ENCODE measurements around the gene CXorf49B. TPM values are rescaled to one million over a fixed set of nuclear protein-coding genes. Genes with fewer than 3 reads are reported as not detected.
"Not testable (repeated sequence)": the region's sequence is repeated elsewhere in the genome, so short reads cannot be mapped to it uniquely, and the experiment has no call there.

Gene CXorf49B
- polyA plus RNA-seq (ENCODE audit: insufficient read depth in 1 of 5, insufficient read length in 5 of 5, low replicate concordance in 1 of 5): under 1 TPM in 1 of 5 donors, not detected in 4; 0.31 TPM
- long read RNA-seq, donor 1: 0 reads
- long read RNA-seq, donor 2: 0 reads
- long read RNA-seq, donor 3: 0 reads
- long read RNA-seq, donor 4: 0 reads
- long read RNA-seq, donor 5: 0 reads
- long read RNA-seq, donor 6, partial matches to known transcripts: 0 of 1 reads
- long read RNA-seq, donor 6, other reads (novel, unspliced or antisense): 0 of 1 reads
- long read RNA-seq, donor 7: 0 reads
- long read RNA-seq, donor 8: 0 reads

DNA sequence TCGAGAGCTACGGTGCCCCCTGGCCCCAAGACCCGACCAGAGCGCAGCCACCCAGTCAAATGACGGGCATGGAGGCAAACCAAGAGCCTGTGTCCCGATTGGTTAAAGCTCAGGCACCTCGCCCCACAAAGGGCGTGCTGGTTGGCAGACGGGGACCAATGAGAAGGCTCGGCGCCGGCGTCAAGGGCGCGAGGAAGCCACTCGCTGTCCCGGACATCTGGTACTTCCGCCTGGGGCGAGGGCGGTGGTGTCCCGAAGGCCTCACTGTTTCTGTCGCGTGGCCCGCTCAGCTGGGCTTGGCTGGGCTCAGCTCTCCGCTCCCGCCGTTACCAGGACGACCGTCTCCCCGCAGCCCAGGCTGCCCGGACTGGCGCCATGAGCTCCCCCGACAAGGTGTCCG lies at the start of gene CXorf49B:
CXorf49B (plus strand) TSS at position 301 of the 400 bp plus-strand sequence; CDS start at position 376, 75 bp downstream.
- DNase-seq: not testable (repeated sequence)

DNA sequence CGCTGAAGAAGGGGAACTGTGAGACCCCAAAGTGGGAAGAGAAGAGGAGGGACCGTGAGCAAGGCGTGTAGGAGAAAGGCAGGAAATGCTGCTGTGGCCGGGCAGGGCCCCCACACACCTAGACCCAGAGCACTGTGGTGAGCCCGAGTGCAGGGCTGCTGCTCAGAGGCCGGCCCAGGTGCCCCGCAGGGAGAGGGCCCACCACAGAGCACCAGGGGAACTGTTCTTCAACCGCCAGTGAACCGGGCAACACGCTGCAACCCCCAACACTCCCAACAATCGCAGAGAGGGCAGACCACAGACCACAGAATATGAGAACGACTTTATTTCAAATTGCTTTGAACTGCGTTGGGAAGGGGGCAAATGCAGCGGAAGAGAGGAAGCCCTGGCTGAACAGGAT lies 49.1 kb upstream of the CXorf49B start:
- DNase-seq: not testable (repeated sequence)

DNA sequence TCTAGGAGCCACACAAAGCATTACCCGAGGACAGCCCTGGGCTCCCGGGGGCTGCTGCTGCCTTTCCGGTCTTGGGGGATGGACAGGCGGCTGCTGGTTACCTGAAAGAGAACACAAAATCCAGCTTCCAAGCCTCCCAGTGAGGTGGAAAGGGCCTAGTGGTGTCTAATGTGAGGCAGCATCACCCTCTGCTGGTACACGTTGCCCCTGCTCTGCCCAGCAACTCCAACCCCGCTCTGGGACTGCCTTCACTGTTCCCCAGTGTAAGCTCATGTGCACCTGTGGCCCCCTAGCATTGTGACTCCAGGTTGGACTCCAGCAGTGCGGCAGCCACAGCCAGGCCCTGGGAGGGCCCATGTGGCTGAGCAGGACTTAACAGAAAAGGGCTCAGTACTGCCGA lies 47.6 kb upstream of the CXorf49B start:
- not testable (repeated sequence) for DNase-seq

DNA sequence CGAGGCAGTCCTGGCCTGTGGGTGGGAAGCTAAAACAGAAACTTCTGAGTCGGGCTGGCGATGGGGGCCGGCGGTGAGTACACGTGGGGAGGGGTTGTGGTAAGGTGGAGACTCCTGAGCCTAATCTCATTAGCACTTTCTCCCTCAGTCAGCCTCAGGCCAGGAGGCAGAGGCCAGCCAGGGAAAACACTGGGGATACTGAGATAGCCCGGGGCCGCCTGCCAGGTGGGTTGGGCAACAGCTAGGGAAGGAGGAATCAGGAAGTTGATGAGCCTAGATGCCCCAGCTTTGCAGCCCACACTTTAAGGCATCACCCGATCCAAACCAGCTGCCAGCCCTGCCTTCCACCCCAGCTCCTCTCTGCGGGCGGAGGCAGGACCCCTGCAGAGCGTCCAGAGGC lies 46.8 kb upstream of the CXorf49B start:
- DNase-seq: not testable (repeated sequence)

DNA sequence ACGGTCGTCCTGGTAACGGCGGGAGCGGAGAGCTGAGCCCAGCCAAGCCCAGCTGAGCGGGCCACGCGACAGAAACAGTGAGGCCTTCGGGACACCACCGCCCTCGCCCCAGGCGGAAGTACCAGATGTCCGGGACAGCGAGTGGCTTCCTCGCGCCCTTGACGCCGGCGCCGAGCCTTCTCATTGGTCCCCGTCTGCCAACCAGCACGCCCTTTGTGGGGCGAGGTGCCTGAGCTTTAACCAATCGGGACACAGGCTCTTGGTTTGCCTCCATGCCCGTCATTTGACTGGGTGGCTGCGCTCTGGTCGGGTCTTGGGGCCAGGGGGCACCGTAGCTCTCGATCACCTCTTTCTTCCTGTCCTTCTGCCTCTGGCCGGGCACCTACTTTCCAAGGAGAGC lies 45.0 kb upstream of the CXorf49B start, which contains the start of gene CXorf49:
CXorf49 (minus strand) TSS at position 101 of the 400 bp plus-strand sequence. CDS start 134 bp downstream, outside the sequence.
- not testable (repeated sequence) for DNase-seq

DNA sequence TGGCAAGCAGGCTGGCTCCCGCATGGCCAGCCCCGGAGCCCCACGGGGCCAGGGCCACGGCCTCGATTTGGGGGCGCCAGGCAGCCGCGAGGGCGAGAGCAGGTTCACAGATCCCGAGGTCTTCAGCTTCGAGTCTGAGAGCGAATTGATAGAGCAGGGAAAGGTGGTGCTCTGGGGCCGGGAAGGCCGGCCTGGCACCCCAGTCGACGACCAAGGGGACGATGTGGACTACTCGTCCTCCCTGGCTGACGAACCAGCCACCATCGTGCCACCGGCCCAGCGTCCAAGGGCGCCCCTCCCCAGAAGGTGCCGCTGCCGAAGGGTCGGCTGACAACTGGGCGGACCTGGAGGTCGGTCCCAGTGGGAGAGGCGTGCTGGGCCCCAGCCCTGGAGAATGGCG lies 44.0 kb upstream of the CXorf49B start:
- DNase-seq: not testable (repeated sequence)

DNA sequence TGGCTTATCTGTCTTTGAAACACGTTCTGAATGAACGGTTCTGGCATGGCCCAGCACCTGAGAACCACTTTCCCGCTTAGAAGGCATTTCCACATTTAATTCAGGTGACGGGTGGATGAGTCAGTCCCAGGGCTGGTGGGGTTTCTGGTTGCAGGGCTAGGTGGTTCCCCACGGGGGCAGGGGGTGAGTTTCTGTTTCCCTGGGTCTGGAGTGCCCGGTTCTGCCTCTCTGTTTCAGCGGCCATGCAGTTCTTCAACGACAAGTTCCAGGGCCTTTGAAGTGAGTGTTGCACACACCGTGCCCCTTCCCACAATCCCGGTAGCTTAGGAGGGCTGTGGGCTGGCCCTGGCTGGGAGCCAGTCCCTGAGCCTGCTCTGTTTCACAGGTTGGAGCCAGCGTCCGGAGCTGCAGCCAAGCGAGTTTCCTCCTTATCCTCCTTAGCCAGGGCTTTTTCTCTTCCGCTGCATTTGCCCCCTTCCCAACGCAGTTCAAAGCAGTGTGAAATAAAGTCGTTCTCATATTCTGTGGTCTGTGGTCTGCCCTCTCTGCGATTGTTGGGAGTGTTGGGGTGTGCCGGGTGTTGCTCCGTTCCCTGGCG lies 42.8 kb upstream of the CXorf49B start:
- DNase-seq: not testable (repeated sequence)

DNA sequence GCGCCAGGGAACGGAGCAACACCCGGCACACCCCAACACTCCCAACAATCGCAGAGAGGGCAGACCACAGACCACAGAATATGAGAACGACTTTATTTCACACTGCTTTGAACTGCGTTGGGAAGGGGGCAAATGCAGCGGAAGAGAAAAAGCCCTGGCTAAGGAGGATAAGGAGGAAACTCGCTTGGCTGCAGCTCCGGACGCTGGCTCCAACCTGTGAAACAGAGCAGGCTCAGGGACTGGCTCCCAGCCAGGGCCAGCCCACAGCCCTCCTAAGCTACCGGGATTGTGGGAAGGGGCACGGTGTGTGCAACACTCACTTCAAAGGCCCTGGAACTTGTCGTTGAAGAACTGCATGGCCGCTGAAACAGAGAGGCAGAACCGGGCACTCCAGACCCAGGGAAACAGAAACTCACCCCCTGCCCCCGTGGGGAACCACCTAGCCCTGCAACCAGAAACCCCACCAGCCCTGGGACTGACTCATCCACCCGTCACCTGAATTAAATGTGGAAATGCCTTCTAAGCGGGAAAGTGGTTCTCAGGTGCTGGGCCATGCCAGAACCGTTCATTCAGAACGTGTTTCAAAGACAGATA lies 2.4 kb upstream of the CXorf49B start:
- not testable (repeated sequence) for DNase-seq

DNA sequence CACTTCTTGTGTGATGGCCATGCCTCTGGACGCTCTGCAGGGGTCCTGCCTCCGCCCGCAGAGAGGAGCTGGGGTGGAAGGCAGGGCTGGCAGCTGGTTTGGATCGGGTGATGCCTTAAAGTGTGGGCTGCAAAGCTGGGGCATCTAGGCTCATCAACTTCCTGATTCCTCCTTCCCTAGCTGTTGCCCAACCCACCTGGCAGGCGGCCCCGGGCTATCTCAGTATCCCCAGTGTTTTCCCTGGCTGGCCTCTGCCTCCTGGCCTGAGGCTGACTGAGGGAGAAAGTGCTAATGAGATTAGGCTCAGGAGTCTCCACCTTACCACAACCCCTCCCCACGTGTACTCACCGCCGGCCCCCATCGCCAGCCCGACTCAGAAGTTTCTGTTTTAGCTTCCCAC lies 1.7 kb downstream of the CXorf49B start:
- not testable (repeated sequence) for DNase-seq

DNA sequence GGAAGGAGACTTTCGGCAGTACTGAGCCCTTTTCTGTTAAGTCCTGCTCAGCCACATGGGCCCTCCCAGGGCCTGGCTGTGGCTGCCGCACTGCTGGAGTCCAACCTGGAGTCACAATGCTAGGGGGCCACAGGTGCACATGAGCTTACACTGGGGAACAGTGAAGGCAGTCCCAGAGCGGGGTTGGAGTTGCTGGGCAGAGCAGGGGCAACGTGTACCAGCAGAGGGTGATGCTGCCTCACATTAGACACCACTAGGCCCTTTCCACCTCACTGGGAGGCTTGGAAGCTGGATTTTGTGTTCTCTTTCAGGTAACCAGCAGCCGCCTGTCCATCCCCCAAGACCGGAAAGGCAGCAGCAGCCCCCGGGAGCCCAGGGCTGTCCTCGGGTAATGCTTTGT lies 2.5 kb downstream of the CXorf49B start:
- not testable (repeated sequence) for DNase-seq

DNA sequence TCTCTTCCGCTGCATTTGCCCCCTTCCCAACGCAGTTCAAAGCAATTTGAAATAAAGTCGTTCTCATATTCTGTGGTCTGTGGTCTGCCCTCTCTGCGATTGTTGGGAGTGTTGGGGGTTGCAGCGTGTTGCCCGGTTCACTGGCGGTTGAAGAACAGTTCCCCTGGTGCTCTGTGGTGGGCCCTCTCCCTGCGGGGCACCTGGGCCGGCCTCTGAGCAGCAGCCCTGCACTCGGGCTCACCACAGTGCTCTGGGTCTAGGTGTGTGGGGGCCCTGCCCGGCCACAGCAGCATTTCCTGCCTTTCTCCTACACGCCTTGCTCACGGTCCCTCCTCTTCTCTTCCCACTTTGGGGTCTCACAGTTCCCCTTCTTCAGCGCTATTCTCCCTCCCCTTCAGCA lies 4.0 kb downstream of the CXorf49B start:
- DNase-seq: not testable (repeated sequence)

DNA sequence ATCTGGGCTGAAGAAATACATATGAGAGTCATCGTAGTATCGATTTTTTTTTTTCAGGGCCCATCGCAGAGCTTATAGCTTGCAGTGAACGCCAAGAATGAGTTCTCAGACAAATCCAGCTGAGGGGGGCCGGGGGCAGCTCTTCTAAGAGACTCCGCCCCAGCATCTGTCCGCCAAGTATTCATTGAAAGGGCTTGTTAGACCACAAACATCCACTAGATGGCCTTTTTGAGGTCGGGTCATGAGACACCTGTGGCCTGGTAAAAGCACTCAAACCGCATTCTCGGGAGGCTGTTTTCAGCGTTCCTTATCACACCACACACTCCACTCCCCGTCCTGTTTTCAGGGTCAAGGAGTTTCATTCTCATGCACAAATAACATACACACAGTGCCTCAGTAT lies 15.2 kb downstream of the CXorf49B start:
- DNase-seq: not testable (repeated sequence)

DNA sequence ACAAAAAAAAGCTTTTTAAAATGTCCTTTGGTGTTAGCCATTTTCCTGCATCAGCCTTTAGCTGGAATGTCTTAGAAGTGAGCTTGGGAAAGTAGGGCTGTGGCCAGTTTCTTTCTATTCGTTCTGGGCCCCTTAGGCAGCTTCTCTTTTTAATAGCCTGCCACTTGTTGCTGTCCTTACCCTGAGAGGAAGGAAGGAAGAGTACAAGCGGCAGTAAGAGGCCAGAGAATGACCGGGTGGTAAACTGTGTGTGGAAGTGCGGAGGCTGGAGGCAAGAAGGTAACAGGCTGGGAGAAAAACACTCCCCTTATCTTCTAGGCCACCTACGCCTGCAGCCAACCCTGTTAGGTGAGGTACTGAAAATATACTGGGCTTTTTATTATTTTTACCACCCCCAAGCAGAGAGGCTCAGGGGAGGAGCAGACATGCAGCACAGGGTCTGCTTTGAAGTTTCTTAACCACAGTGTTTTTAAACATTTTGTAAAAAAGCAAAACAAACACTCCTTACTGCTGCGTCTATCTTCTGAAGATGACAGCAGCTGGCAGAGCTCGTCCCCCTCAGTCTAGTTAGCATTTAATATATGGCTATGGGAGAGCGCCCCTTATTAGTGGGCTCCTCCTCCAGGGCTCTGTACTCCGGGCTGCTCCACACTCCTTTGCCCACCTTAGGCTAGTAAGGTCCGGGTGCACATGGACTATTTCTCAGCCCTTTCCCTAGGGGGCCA lies 19.2 kb downstream of the CXorf49B start:
- not testable (repeated sequence) for DNase-seq

DNA sequence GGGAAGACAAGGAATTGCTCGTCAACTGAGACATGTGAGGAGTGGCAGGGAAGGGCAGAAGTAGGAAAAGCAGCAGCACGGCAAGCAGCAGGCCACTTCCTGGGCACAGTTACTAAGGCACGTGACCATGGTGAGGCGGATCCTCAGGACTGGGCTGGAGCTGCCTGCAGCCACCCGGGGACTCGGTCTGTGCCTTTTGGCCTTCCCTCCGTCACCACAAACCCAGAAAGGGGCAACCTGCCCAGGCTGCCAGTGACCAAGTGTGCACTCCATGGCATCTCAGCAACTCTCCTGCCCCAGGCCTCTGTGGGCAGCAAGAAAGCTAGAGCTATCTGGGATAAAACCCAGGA lies 19.8 kb downstream of the CXorf49B start:
- not testable (repeated sequence) for DNase-seq

DNA sequence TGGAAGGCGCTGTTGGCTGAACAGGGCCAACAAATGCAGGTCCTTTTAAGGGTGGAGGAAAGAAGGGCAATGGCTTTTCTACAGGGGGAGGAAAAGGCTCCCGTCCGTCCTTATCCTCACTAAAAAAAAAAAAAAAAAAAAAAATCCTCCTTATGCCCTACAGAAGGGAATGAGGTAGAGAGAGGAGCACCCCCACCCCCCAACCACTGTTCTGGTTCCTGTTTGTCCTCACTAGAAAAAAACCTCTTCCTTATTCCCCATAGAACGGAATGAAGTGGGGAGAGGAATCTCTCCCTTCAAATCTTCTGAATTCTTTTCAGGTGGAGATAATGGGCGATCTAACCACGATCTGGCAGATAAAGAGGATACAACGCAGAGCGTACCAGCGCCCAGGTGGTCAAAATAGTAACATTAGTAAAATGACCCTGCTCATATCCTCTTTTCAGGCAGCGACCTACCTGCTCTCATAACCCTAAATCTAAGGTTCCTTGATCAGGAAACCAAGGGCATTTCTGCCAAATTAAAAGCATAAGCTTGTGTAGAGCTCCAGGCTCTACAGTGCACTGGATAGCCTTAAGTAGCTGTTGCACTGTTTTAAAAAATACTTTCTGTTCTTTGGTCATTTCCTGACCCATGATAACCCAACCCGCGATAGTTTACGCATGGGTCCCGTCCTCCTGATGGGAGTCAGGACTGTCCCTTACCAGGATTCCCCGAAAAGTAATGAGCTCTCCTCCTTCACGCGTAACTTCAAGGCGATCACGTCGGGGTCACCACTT lies 20.6 kb downstream of the CXorf49B start:
- DNase-seq: not testable (repeated sequence)

DNA sequence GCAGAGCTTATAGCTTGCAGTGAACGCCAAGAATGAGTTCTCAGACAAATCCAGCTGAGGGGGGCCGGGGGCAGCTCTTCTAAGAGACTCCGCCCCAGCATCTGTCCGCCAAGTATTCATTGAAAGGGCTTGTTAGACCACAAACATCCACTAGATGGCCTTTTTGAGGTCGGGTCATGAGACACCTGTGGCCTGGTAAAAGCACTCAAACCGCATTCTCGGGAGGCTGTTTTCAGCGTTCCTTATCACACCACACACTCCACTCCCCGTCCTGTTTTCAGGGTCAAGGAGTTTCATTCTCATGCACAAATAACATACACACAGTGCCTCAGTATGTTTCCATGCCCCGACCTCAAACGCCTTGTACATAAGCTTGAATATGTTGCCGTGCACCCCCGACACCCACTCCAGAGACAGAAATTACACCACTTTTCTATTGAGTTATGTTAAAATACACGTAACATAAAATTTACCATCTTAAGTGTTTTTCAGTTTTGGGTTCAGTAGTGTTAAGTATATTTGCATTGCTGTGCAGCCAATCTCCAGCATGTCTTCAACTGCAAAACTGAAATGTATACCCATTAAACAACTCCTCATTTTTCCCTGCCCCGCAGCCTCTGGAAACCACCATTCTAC lies 21.3 kb downstream of the CXorf49B start:
- not testable (repeated sequence) for DNase-seq

DNA sequence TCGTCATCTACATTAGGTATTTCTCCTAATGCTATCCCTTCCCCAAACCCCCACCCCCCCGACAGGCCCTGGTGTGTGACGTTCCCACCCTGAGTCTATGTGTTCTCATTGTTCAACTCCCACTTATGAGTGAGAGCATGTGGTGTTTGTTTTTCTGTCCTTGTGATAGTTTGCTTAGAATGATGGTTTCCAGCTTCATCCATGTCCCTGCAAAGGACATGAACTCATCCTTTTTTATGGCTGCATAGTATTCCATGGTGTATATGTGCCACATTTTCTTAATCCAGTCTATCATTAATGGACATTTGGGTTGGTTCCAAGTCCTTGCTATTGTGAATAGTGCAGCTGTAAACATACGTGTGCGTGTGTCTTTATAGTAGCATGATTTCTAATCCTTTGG lies 43.3 kb downstream of the CXorf49B start:
- DNase-seq: not testable (repeated sequence)

DNA sequence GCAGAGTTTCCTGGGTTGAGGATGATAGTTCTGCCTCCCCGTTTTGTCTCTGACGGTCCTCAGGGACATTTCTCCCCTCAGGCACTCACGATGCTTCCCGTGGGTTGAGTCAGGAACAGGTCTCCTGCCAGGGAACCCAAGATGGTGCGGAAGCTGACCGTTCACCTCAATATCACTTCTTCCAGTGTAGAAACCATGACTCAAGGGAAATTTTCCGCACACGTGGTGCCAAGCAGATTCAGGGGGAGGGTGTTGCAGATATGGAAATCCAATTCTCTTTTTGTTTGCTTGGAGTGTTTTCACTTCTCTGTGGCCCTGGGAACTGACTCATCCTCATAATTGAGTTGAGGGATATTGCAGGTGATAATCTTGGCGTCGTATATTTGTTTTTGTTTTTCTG lies 46.7 kb downstream of the CXorf49B start:
- DNase-seq: no peak

DNA sequence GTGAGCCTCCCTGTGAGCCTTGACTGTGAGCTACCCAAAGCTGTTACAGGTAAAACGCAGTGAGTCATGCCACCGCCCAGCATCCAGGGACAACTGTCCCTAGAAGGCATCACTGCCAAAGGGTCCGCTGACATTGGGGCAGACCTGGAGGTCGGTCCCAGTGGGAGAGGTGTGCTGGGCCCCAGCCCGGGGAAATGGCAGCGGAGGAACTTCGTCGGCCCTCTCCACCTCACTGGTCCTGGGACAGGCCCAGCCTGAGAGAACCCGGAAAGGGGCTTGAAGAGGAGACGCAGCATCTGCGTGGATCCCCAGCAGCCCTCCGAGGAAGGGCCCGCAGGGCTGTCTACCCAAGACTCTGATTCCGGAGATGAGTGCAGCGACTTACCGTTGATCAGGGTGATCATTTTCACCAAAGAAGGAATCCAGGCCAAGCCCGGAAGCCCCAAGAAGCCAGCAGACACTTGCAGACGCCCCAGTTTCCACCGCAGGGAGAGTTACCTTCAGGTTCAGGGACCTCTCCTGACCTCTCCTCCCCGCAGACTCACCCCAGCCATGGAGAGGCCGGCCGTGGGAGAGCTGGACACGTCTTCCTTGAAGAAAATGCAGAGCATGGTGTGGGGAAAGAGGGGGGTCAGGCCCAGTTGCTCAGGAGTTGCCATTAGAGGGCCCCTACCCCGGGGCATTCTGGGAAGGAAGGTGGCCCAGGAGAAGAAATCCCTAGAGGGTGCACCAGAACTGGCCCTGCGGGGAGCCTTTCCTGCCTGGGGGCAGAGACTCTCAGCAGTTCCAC lies 51.2 kb downstream of the CXorf49B start:
- no peak for DNase-seq
